Measurements from ENCODE around the gene SHQ1.

SHQ1 gene

DNA sequence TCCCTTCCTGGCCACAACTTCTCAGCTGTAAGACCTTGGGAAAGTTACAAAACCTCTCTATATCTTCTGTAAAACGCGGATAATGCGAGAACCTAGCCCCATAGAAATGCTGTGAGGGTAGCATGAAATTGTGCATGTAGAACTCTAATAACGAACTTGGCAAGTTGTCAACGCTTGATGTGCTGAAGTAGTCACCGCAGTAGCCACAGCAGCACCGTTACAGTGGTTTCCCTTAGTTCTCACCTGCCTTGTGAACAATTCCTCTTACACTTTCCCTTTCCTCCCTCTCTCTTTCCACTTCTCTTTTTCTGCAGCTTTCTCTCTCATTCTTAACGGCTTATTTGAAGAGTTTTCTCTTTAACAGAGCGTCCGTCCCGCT is 447 bp upstream of the SHQ1 start:
- no peak for DNase-seq (ENCODE audit: low read depth)

DNA sequence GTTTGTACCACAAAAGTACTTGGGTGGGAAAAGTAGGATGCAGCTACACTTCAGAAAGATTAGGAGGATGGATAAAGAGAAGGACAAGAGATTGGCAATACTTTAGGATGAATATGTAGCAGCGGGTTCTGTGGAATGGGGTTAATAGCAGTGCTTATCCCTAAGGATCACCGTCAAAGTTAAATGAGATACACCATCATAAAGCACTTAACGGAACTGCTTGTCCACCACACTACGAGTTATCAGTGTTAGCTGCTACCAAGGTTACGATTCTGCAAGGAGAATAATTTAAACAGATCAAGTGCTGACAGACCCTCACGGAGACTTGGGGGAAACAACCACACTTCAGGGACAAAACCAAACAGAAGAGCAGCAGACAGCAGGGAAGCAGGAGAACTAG is 963 bp downstream of the SHQ1 start:
- DNase-seq (ENCODE audit: low read depth): no peak

DNA sequence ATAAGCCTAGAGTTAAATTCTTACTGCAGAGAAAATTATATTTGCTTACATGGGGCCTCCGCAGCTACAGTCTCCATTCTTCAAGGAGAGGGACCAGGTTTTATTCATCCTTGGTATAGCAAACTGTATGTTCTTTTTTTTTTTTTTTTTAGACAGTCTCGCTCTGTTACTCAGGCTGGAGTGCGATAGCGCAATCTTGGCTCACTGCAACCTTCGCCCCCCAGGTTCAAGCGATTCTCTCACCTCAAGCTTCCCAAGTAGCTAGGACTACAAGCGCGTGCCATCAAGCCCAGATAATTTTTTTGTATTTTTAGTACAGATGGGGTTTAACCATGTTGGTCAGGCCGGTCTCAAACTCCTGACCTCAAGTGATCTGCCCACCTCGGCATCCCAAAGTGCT is 2.1 kb downstream of the SHQ1 start:
- DNase-seq (ENCODE audit: low read depth): no peak

DNA sequence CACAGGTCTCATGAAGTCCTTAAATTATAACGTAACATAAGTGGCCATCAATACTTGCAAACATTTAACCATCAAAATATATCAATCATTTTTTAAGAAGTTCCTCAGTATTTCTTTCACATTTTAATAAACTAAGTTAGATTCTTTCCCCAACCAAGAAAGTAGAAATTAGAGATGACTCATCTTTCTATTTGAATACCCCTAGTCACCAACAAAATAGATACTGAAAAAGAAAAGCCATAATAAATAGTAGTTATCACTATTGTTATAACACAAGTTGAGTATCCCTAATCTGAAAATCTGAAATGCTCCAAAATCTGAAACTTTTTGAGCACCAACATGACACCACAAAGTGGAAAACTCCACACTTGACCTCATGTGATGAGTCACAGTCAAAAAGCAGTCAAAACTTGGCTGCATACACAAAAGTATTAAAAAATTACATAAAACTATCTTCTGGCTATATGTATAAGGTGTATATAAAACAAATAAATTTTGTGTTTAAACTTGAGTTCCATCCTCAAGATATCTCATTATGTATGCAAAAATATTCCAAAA is 3.7 kb downstream of the SHQ1 start:
- no peak for DNase-seq (ENCODE audit: low read depth)

DNA sequence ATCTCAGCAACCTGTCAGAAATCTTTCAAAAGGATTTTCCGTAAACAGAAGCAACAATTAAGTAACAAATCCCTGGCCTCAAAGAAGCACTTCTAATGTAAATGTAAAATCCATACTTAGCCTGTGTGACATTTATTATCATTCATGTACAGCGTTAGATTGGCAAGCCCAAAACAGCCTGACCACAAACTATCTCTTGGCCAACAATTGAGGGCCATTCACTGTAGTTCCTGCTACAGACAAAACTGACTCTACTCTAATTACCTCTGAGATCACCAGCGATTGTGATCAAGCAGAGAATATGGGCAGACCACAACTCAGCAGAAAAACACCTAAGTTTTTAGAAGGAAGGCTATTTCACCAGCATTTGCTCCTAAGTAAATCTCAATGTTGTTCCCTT is 9.2 kb downstream of the SHQ1 start:
- DNase-seq (ENCODE audit: low read depth): no peak

DNA sequence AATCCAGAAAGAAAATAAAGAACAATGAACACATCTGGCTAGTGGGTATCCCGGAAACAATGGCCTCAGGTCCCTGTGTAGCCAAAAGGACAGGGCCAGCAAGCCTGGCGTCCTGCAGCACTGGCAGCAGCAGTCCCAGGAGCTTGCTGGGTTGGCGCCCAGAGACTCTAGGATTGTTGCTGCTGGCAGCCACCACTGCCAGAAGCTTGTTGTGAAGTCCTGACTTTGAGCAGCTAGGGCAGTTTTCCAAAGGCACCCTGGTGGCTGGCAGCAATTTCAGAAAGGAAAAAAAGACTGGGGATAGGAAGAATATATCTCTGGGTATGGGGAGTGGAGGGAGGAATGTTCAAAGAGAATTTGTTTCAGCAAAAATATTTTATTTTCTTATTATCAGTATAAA is 11.3 kb downstream of the SHQ1 start:
- no peak for DNase-seq (ENCODE audit: low read depth)

DNA sequence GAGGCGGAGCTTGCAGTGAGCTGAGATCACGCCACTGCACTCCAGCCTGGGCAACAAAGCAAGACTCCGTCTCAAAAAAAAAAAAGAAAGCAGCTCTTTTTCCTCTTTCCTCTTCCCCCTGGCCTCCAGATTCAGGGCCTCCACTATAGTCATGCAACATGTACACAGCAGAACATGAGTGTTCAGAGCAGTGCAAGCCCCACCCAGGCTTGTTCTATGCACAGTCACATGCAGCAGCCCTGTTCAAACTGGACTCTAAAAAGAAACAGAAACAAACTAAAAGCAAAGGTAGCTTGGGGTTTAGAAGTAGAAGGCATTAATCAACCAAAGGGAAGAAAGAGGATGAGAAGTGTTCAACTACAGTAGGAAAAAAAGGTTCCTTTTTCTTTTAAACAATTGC is 11.8 kb downstream of the SHQ1 start:
- no peak for DNase-seq (ENCODE audit: low read depth)

DNA sequence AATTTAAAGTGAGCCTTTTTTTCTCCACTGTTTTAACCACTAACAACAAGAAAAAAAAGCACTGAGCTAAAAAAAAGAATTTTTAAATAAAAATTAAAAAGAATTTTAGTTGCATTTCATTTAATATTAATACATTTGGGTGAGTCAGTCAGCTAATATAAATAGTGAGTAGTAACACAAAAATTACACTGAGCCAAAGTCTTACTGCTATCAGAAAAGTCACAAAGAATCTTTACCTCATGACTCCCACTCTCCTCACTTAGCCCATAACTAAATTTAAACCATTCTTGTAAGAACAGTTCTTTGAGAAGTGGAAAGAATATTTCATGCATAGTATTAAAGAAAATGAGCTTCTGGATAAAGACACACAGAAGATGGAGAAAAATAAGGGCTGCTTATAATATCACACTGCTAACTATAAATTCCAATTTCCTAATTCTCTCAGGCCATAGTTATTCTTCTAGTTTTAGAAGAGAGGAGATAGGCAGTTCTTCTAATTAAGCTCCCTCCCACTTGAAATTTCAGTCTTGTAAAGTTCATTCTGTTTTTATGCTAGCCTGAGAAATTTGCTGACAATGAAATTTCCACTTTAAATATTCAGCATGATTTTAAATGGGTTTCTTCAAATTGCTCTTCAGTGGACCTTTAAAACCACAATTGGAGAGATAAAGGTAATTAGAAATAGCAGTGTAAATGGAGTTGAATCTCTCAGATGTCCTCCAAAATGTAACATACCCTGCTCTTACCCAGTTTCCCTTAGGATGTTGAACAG is 17.6 kb downstream of the SHQ1 start:
- DNase-seq (ENCODE audit: low read depth): no peak

DNA sequence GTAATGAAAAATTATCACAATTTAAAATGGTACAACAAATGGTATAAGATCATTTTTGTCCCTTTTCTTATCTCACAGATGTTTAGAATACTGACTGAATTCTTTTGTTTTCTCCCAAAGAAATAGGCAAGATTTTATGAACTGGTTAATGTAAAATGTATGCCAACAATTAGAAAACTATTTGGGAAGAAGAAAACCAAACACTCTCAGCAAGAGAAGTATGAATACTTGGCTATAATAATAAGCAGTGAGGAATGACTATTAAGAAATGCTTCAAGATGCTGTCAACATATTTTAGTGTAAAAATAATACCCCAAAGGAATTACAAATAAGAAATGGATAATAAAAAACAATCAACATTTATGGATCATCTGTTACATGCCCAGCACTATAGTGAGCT is 18.5 kb downstream of the SHQ1 start:
- DNase-seq (ENCODE audit: low read depth): no peak

DNA sequence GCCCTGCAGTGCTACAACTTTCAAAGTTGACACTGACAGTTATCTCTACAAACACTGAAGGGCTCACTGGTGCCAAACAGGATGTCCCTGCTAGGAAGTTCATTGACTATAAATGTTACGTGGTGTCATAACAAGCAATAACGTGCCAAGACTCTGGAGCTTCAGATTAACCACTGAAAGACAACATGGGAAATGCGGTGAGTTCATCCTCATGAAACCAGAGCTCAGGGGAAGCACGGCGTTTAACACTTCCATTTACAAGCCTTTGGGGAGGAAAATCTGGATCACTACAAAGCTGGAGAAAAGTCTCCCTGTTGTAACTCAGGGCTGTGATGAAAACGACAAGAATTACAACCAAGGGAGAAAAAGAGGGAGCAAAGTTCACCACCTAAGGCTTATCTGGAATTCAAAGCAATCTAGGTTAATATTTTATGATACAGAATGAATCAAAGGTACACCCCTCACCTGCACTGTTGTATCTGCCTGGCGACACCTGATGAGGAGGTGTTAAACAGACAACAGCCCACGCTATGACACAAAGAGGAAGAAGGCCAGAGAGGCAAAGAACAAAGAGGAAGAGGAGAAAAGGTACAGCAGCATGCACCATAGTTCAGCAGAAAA is 27.0 kb downstream of the SHQ1 start:
- no peak for DNase-seq (ENCODE audit: low read depth)

DNA sequence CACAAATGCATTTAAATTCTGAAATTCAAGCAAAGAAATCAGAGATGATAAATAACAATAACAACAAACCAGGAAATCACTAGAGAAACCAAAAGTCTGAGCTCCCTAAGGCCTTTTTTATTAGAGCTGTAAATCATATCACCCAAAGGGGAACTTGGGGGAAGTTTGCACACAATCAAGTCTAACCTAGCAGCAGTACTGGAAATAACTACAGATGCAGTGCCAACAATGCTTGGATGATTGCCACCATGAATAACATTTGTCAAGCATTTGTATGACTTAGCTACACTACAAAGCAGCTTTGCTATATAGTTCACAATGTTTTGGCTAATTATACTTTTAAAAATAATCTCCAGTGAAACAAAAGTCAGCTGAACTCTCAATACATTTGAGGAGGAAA is 27.8 kb downstream of the SHQ1 start:
- DNase-seq (ENCODE audit: low read depth): no peak

DNA sequence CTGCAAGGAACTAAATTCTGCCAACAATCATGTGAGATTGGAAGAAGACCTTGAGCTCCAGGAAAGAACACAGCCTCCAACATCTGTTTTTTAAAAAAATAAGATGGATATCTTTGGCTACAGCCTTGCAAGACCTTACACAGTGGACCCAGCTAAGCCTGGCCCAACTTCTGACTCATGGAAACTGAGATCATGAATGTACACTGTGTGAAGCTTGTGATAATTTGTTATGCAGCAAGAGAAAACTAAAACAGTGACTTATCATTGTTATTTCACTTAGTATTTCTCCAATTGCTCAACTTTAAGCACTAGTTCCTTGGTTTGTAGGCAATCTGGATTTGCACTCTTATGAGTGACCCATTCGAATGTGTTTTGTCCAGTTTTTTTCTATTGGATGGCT is 29.3 kb downstream of the SHQ1 start:
- DNase-seq (ENCODE audit: low read depth): no peak

DNA sequence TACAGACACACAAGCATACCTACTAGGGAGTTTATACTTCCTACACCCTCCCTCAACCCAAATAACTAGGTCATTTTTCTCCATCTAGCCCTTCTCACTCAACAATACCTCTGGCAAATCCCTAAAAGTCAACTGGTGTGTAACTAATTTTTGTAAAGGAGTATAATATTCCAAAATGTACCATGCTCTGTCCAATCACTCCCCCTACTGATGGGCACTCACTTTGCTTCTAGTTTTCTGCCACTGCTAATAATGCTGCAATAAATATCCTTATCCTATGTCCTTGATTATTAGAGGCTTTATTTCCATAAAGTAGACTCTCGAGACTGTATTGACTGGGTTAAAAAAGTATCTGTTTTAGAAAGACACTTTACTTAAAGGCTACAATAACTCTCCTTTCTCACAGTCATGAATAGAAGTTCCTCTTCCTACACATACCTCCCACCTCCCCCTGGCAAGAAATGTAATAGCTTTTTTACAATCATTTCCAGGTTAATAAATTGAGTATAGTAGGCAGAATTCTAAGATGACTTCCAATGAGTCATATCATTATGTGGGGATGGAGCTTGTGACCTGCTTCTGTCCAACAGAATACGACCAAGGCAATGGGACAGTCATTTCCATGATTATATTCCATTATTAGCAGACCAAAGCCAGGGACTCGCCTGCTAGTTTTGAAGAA is 30.0 kb downstream of the SHQ1 start:
- DNase-seq (ENCODE audit: low read depth): no peak

DNA sequence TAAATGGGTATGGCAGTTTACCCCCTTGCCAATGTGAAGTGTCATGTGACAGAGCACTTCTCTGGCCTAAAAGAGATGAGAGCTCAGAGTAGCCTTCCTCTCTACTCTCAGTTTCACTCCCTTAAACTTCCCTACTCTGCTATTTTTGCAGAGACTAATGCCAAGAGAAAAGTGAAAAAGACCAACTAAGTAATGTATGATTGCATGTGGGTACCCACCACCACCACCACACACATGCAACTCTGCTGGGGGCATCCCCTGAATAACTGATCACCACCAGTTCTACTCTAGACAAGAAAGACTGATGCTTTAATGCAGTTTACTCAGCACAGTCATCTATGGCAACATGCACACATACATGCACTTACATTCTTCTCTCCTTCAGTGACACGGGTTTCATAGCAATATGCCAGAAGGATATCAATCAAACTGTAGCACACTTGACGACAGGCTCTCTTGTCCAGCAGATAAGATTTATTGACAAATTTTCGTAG is 31.3 kb downstream of the SHQ1 start:
- no peak for DNase-seq (ENCODE audit: low read depth)

DNA sequence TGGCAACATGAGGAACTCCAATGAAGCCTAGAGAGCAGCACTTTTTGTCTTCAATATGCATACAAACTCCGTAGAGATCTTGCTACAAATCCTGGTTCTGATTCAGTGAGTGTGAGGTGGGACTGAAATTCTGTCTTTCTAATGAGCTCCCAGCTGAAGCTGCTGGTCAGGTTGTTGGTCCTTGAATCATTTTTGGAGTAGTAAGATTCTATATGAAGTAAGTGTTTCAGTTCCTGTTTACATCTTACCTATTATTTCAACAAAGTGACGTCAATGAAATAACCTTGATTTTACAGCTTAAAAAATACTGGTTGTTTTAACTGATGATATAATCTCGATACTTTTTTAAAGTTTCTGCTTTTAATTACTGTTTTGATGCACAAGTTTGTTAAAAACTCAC is 33.9 kb downstream of the SHQ1 start:
- no peak for DNase-seq (ENCODE audit: low read depth)

DNA sequence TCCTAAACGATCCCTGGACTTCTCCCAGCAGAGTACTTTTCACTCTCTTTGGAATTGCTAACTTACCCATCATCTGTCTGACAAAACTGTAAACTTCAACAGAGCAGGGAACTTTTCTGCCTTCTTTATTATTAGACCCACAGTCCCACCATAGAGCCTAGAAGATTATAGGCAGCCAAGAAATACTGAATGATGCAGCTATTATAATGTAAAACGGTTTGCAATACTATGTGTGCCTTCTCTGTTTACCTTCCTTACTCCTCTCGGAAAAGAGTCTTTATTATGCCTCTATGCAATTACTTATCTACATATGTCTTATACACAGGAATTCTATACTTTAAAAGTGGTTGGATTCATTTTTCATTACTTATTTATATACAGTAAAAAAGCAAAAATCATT is 36.0 kb downstream of the SHQ1 start:
- DNase-seq (ENCODE audit: low read depth): no peak

DNA sequence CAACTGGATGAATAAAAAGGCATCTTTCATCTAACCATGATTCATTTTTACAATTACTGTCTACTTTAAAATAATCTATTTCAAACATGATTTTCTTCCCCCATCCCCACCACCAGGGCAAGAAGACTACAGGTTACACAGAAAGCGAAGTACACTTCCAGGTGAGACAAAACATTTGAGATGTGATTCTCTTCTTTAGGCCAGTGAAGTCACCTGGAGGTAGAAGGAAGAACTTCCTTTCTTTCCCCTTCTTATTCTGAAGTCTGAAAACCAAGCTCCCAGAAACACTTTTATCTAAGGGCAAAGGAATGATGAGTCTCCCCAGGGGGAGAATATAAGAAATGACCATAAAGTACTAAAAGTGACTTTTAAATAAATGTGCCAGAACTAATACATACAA is 36.7 kb downstream of the SHQ1 start:
- no peak for DNase-seq (ENCODE audit: low read depth)

DNA sequence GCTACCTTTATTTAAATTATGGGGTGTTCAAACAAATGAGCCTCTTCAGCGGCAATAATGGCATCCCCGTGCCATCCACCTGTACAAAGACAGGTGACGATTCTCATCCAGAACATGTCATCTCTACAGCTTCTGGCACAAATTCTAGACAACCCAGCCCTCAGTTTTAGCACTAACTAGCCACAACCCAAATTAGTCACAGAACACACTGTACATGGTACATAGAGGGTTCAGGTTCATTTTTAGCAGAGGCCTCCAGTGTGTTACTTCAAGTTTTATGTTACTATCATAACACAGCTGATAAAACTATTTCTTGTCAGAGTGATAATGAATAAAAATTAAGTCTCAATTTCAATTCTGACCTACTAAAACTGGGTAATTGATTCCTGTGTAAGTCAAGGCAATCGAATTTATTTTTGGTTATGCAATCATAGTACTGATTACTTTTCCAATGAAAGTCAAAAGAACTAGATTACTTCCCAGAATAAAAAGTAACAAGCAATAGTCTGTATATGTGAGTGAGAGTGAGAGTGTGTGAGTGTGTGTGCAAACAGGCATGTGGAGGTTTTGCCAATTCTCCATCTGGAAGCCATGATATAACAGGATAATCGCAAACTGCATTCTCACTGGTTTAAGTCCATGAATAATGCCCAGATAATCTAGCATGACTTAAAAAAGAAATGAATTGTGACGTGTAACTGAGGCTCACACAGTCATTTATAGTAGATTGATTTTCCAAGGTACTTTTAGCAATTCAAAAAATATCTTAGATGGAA is 37.4 kb downstream of the SHQ1 start:
- no peak for DNase-seq (ENCODE audit: low read depth)

DNA sequence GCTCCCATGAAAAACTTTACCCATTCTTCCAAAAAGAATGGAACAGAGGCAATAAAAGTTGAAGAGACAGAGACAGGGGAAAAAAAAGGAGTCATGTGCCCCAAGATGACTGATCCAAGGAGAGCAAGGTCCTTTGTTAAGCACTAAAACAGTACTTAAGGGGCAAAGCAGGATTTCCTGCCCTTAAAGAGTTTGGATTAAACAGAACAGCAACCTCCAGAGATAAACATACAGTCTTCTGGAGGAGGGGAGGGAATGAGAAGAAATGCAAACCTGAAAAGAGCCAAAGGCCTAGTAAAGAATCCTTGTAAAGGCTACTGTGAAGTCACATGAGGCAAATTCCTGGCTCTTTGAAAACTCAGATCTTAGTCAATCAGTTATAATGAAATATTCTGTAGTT is 38.2 kb downstream of the SHQ1 start:
- no peak for DNase-seq (ENCODE audit: low read depth)

DNA sequence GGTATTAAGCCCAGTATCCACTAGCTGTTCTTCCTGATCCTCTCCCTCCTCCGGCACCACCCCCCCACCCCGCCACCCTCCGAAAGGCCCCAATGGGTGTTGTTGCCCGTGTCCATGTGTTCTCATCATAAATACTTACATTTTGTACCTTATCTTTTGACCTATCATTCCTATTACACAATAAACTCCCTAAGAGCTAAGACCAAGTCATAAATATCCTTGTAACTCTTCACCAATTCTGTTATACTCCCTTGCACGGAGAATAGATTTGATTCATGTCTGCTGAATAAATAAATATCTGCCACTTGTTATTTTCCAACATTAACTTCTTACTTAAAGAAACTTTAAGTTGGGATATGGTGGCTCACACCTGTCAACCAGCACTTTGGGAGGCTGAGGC is 43.9 kb downstream of the SHQ1 start:
- DNase-seq (ENCODE audit: low read depth): no peak

DNA sequence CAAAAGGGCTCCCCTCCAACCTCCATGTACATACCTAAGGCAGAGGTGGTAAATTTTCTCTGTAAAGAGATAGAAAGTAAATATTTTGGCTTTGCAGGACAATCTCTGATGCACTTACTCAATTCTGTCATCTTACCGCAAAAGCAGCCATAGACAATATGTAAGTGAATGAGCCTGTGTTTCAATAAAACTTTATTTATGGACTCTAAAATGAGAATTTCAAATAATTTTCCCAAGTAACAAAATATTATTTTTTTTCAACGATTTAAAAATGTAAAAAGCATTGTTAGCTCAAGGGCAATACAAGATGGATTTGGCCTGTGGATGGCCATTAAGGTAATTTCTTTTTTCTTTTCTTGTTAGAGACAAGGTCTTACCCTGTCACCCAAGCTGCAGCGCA is 44.7 kb downstream of the SHQ1 start:
- no peak for DNase-seq (ENCODE audit: low read depth)

DNA sequence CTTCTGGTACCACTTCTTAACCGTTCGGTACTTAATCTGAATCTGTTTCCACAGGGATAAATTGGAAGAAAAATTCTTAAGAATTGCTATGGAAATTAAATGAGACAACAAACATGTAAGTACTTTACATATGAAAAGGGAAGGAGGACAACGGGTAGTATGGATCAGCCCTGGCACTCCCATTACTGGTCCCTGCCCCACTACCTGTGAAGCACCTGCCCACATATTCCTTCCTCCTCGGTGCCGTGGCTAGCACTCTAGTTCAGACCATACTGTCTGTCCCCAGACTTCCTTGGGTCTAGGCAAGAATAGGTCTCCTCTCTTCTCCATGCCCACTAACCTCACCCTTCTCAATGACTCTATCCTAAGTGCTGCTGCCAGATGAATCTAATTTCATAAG is 46.2 kb downstream of the SHQ1 start:
- DNase-seq (ENCODE audit: low read depth): no peak
